PC-9 (cell line): ENCODE measurements around the gene RPS5. TPM values are rescaled to one million over a fixed set of nuclear protein-coding genes. Genes with fewer than 3 reads are reported as not detected.
"Not testable (repeated sequence)": the region's sequence is repeated elsewhere in the genome, so short reads cannot be mapped to it uniquely, and the experiment has no call there.

ENCODE experiments used
- BruUV-seq: library from RNA; stranded (reverse); fragments of 400-500 nt; replicated peaks from 2 replicates; lab custom pipeline; 2021; lab: Mats Ljungman, UMichigan
- CTCF ChIA-PET: fragments of 300-600 bp; sonication (Branson Sonifier 250); formaldehyde crosslinking; loops from one replicate; lab custom pipeline; 2022; ENCODE audit warnings: antibody characterized with exemption; lab: Charles Lee
- POLR2A ChIA-PET: fragments of 300-600 bp; sonication (Branson Sonifier 250); formaldehyde crosslinking; loops from one replicate; lab custom pipeline; 2022; ENCODE audit warnings: antibody characterized with exemption; ENCODE audit not compliant: unreplicated experiment; lab: Charles Lee
- DNase-seq, 2 experiments: peaks; one replicate each; pipeline versions ENCODE4 v3.0.0 to v3.0.0-alpha.2; 2015 to 2022; ENCODE audit warnings: mixed read lengths in 1 of 2
- H2AFZ ChIP-seq: fragments of 200-600 bp; sonication (generic); 2 replicates; pipeline ENCODE4 v1.8.1; 2017; ENCODE audit warnings: antibody characterized with exemption
- H3F3A ChIP-seq: fragments of 200-600 bp; sonication (generic); 2 replicates; pipeline ENCODE4 v1.8.1; 2017; ENCODE audit warnings: antibody characterized with exemption, mild to moderate bottlenecking, low read depth; ENCODE audit not compliant: insufficient read depth
- H3K27ac ChIP-seq: fragments of 200-600 bp; sonication (generic); 2 replicates; pipeline ENCODE4 v1.6.1; 2016; ENCODE audit warnings: mixed run types
- H3K27me3 ChIP-seq: fragments of 200-600 bp; sonication (generic); 2 replicates; pipeline ENCODE4 v1.6.1; 2016; ENCODE audit warnings: low read depth, mixed run types; ENCODE audit not compliant: insufficient read depth
- H3K36me3 ChIP-seq: fragments of 200-600 bp; sonication (generic); 2 replicates; pipeline ENCODE4 v1.6.1; 2016; ENCODE audit warnings: low read depth, mixed run types
- H3K4me1 ChIP-seq: fragments of 200-600 bp; sonication (generic); replicated peaks from 2 replicates; pipeline ENCODE4 v1.6.1; 2016; ENCODE audit warnings: mixed run types; ENCODE audit not compliant: insufficient read depth
- H3K4me2 ChIP-seq: fragments of 200-600 bp; sonication (generic); 2 replicates; pipeline ENCODE4 v1.6.1; 2017; ENCODE audit warnings: mixed run types
- H3K4me3 ChIP-seq: fragments of 200-600 bp; sonication (generic); 2 replicates; pipeline ENCODE4 v1.6.1; 2016; ENCODE audit warnings: mixed run types
- H3K79me2 ChIP-seq: fragments of 200-600 bp; sonication (generic); 2 replicates; pipeline ENCODE4 v1.6.1; 2017; ENCODE audit warnings: low read depth, mixed run types
- H3K9me2 ChIP-seq: fragments of 200-600 bp; sonication (generic); 2 replicates; pipeline ENCODE4 v1.8.1; 2017; ENCODE audit warnings: mild to moderate bottlenecking; ENCODE audit not compliant: insufficient read depth
- H3K9me3 ChIP-seq: fragments of 200-600 bp; sonication (generic); 2 replicates; pipeline ENCODE4 v1.8.1; 2016; ENCODE audit warnings: low read depth; ENCODE audit not compliant: insufficient read depth
- H4K20me1 ChIP-seq: fragments of 200-600 bp; sonication (generic); 2 replicates; pipeline ENCODE4 v1.8.1; 2017; ENCODE audit not compliant: insufficient read depth
- EZH2 ChIP-seq: fragments of 200-600 bp; sonication (generic); IDR thresholded peaks from 2 replicates; pipeline ENCODE4 v1.8.0; 2017; ENCODE audit warnings: antibody characterized with exemption, low read depth
- intact Hi-C: fragments of 100-400 bp; cut with micrococcal nuclease; formaldehyde crosslinking; loops from one replicate; pipeline ENCODE4 v1.10.0; 2022; ENCODE audit not compliant: unreplicated experiment
- total RNA-seq: library from RNA; stranded (reverse); gene quantifications from 2 replicates; pipeline ENCODE4 v1.2.3, GENCODE V29; 2021
- TF ChIP-seq, protein P1 (sequence below): fragments of 200-600 bp; sonication (generic); conservative IDR thresholded peaks from 2 replicates; pipeline ENCODE4 v1.6.1; 2017; ENCODE audit warnings: mixed run types, antibody characterized with exemption, mild to moderate bottlenecking, moderate library complexity

Gene RPS5
- total RNA-seq, 1 experiment from 2014 or later = 961 TPM

DNA sequence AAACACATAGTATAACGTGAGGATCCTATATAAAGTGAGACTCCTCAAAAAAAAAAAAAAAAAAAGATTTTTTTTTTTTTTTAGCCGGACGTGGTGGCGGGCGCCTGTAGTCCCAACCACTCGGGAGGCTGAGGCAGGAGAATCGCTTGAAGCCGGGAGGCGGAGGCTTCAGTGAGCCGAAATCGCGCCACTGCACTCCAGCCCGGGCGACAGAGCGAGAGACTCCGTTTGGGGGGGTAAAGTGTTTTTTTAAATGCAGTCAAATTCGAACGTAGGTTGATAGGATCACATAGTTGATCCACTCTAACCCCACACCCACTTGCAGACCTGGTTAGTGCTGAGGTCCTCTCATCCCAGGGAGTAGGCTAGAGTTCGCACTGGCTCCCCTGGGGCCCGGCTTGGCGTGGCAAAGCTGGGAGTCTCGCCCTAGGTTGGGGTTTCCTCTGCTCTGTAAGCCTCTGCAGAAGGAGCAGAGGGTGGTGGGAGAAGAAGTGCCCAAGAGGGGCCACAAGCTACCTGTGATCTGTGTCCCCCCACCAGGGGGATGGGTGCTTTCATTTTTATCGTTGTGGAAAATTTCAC is 14.9 kb downstream of the RPS5 start:
- intact Hi-C loops = loop anchor here (1.0 to 2.0 kb wide), 2 partner anchors 21 to 117 kb away; partner anchors contain the start of genes ZBTB45 and ZNF837
- H3K27me3 ChIP-seq = no peaks in the 10 kb centered on the region
- TF ChIP-seq EZH2 = no peak
- TF ChIP-seq, protein P1, sequence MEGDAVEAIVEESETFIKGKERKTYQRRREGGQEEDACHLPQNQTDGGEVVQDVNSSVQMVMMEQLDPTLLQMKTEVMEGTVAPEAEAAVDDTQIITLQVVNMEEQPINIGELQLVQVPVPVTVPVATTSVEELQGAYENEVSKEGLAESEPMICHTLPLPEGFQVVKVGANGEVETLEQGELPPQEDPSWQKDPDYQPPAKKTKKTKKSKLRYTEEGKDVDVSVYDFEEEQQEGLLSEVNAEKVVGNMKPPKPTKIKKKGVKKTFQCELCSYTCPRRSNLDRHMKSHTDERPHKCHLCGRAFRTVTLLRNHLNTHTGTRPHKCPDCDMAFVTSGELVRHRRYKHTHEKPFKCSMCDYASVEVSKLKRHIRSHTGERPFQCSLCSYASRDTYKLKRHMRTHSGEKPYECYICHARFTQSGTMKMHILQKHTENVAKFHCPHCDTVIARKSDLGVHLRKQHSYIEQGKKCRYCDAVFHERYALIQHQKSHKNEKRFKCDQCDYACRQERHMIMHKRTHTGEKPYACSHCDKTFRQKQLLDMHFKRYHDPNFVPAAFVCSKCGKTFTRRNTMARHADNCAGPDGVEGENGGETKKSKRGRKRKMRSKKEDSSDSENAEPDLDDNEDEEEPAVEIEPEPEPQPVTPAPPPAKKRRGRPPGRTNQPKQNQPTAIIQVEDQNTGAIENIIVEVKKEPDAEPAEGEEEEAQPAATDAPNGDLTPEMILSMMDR = no peak
- H4K20me1 ChIP-seq = no peaks in the 10 kb centered on the region
- H3K36me3 ChIP-seq = no peaks in the 10 kb centered on the region
- POLR2A ChIA-PET = interaction anchor here (0.6 kb wide), 1 partner anchor 53 kb away, joined by 12 read pairs; no protein-coding TSS in a partner anchor
- CTCF ChIA-PET = no interaction called here
- H3K27ac ChIP-seq = no peak overlapping the region
- DNase-seq = no peak
- H3K9me3 ChIP-seq = no peaks in the 10 kb centered on the region
- no TSS peak for BruUV-seq
- H3K4me3 ChIP-seq = peak overlapping the region; percentile 72
- peaks cover 6% of the 10 kb centered on the region for H3K4me1 ChIP-seq
- H3K4me2 ChIP-seq = peak overlapping the region; percentile 83
- no peaks in the 10 kb centered on the region for H3K9me2 ChIP-seq
- H3K79me2 ChIP-seq = peaks cover 12% of the 10 kb centered on the region; the same call in 1 of the 2 replicates
- H2AFZ ChIP-seq = peak overlapping the region; percentile 80; the same call in 1 of the 2 replicates
- H3F3A ChIP-seq = peaks cover 3% of the 10 kb centered on the region; the same call in 1 of the 2 replicates

DNA sequence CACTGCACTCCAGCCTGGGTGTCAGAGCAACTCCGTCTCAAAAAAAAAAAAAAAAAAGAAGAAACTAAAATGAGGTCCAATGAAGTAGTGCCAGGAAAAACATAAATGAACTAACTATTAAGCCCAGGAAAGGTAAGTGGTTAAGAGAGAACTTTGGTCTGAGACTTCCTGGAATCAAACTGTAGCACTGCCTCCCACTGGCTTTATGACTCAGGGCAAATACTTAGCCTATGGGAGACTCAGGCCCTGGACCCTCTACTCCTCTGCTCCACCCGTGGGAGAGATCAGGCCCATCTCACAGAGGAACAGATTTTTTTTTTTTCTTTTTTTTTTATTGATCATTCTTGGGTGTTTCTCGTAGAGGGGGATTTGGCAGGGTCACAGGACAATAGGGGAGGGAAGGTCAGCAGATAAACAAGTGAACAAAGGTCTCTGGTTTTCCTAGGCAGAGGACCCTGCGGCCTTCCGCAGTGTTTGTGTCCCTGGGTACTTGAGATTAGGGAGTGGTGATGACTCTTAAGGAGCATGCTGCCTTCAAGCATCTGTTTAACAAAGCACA is 16.9 kb downstream of the RPS5 start:
- BruUV-seq, H4K20me1 ChIP-seq, H3K36me3 ChIP-seq, intact Hi-C loops, H3K9me2 ChIP-seq, H3K27ac ChIP-seq, H3K27me3 ChIP-seq, H3F3A ChIP-seq, POLR2A ChIA-PET, DNase-seq, H3K4me2 ChIP-seq, CTCF ChIA-PET, H3K9me3 ChIP-seq, H3K4me3 ChIP-seq, H2AFZ ChIP-seq: not testable (repeated sequence)
- H3K4me1 ChIP-seq = peaks cover 11% of the 10 kb centered on the region
- H3K79me2 ChIP-seq = peaks cover 23% of the 10 kb centered on the region; the same call in 1 of the 2 replicates

DNA sequence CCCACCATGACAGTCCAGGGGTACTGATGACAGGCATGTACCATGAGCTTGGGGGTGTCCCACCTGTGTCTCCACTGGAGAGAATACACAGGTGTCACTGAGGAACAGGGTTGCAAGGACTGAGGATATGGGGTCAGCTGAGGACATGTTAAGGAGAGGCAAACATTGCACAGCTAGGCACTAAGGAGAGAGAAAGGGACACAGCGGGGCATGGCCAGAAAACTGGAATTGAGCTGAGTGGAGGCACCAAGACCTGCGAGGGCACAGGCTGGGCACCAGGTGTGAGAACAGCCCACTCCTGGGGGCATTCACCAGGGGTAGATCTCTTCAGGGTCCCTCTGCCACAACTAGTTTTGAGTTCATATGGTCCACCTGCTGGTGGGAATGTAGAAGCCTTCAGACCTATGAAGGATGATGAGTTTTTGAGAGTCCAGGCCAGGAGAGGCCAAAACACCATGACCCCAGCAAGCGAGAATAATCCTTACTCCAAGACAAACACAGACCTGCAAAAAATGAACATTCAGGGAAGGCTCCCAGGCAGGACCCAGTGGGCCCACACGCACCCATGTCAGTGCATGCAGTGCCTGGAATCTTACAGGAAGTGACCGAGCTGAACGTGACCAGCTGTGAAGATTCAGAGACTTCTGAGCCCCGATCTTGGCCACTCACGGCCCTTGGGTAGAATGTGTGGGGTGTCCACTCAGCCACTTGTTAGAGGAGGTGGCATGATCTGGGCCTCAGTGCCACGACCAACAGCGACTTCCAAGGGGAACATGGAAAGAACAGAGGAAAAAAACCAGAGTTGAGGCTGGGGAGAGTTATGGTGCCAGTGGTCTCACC is 20.0 kb downstream of the RPS5 start:
- Histone ChIP-seq H3K27me3 (no peaks in the 10 kb centered on the region), H3K4me3 (peak overlapping the region; percentile 73), H2AFZ (no peak overlapping the region), H3F3A (peaks cover 3% of the 10 kb centered on the region; the same call in 1 of the 2 replicates), H3K79me2 (peaks cover 25% of the 10 kb centered on the region; the same call in 1 of the 2 replicates), H3K4me1 (peaks cover 12% of the 10 kb centered on the region), H3K4me2 (peak overlapping the region; percentile 86), H3K27ac (no peak overlapping the region), H4K20me1 (no peaks in the 10 kb centered on the region), H3K9me3 (no peaks in the 10 kb centered on the region), H3K9me2 (no peaks in the 10 kb centered on the region), H3K36me3 (no peaks in the 10 kb centered on the region)
- BruUV-seq = no TSS peak
- no peak for TF ChIP-seq EZH2
- TF ChIP-seq, protein P1 = peak; percentile 54
- DNase-seq = no peak
- ChIA-PET POLR2A (interaction anchor here (0.6 kb wide), 1 partner anchor 70 kb away, joined by 3 read pairs; no protein-coding TSS in a partner anchor), CTCF (no interaction called here)
- intact Hi-C loops = loop anchor here (5.0 kb wide), 1 partner anchor 45 kb away; the partner anchor contains the start of gene ZNF497
